HG02678 (cell line): ENCODE results near the gene INPP5A.

Experiments
- ATAC-seq: cut with Tn5 transposase; IDR thresholded peaks from one replicate; pipeline ENCODE4 v1.9.1; 2021; ENCODE audit warnings: mild to moderate bottlenecking, moderate library complexity; ENCODE audit not compliant: unreplicated experiment

The INPP5A gene

GRCh38 chr10:132639470-132639869 is 101.9 kb downstream of the INPP5A start:
- ATAC-seq: no peak

DNA sequence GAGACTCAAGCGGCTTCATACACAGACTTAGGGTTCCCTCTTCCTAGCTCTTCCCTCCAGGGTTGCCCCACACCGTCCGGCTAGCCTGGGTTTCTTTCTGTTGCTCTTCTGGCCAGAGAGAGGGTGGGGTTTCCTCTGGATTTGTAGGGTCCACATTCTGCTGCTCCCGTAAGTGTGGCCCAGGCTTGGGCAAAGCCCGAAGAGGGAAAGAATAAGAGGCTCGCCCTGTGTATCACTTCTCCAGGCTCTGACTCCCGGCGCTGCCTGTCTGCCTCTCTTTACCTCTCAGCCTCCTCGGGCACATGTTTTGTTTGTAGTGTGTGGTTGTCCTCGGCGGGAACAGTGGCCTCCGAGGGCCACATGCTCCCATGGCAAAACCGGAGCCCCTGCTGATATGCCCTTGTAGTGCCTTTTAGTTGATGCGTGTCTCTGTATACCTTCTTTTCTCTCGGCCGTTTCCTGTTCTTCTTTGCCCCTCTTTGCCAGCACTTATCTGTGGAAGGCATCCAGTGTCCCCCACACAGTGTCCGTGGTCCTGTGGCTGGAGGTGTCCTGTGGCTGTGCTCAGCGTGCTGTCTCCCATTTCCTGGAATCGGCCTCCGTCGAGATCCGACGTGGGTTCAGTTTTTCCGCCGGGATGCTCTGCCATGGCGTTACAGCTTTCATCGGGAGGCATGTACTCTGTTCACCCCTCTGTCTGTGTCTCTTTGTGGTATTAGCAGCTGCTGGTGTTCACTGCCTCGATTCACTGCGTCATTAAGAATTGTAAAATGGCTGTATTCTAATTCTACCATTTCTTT is 102.9 kb downstream of the INPP5A start:
- no peak for ATAC-seq

DNA sequence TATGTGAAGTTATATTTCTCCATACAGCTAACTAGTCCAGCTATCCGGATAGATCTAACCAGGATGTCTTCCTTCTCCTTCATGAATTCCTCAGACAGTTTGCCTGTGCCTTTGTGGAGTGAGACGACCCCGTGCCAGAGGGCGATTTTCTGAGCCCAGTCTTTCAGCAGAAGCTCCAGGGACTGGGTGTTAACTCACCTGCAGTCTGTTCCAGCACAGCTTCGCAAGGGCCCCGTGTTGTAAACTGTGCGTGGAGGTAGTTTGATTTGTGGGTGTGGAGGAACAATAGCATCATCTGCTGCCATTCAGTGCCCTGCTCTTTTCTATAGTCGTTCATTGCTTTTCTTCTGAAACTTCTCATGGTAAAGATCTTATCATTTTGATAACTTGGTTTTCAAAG is 103.8 kb downstream of the INPP5A start:
- no peak for ATAC-seq

DNA sequence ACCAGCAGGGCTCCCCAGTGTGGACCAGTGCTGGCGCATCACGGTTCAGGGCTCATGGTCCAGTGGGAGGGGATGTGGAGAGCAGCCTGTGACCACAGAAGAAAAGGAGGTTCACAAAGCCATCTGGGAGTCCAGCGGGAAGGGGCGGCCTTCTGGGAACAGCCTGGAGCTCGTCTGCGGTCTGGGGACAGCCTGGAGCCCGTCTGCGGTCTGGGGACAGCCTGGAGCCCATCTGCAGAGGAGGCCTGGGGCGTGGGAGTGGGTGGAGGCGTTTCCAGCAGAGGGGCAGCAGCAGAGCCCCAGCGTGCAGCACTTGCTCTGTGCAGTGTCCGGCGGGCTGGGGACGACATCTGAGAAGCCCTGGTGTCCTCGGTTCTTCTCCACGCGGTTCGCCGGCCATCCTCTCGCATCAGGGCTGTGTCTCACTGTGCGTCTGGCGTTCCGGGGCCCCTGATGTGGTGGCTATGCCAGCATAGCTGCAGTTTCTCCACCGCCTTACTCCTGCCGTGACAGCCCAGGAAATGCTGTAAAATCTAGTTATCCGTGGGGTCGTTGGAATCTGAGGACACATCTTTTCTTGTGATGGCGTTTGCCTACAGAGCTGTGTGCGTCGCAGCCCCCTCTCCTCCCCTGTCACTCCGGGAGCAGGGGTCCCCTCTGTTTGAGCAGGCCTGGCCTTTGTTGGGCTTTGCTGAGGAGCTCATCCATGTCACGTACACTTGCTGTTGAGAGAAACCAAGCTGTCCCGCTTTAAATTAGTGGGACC is 104.6 kb downstream of the INPP5A start:
- no peak for ATAC-seq

GRCh38 chr10:132642732-132643008 is 105.1 kb downstream of the INPP5A start:
- ATAC-seq: no peak

- ATAC-seq: no peak
These were observed 106.3 kb downstream of the INPP5A start for GRCh38 chr10:132643709-132644526.

DNA sequence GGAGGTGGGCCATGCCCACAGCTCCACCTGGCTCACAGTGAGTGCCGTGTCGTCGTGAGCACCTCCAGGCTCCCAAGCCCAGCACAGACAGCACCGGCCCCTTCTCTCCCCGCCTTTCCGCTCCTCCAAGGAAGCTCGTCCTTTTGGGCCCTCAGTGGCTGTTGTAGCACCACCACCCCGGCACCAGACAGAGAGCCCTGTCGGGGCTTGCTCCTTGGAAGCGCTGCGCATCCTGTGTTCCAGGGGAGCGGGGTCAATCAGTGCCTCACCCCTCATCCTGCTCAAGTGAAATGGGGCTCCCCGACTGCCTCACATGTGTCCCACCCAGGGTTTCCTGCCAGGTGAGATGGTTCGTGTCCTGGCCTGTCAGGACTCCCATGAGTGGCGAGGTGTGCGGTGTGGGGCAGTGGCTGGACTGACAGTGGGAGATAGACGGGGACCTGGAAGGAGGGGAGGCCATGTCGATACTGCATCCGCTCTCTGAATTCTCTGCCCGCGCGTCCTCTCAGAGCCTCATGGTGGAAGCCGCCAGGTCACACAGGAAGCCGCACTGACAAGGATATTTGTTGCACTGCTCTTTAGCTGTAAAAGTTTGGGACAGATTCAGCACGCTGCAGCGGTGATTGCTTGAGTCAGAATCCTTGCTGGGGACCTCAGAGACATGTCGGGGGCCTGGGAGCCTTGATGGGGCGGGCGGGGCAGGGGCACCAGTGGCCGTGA is 107.1 kb downstream of the INPP5A start:
- ATAC-seq: no peak

GRCh38 chr10:132645247-132645530 is 107.6 kb downstream of the INPP5A start:
- ATAC-seq: no peak

DNA sequence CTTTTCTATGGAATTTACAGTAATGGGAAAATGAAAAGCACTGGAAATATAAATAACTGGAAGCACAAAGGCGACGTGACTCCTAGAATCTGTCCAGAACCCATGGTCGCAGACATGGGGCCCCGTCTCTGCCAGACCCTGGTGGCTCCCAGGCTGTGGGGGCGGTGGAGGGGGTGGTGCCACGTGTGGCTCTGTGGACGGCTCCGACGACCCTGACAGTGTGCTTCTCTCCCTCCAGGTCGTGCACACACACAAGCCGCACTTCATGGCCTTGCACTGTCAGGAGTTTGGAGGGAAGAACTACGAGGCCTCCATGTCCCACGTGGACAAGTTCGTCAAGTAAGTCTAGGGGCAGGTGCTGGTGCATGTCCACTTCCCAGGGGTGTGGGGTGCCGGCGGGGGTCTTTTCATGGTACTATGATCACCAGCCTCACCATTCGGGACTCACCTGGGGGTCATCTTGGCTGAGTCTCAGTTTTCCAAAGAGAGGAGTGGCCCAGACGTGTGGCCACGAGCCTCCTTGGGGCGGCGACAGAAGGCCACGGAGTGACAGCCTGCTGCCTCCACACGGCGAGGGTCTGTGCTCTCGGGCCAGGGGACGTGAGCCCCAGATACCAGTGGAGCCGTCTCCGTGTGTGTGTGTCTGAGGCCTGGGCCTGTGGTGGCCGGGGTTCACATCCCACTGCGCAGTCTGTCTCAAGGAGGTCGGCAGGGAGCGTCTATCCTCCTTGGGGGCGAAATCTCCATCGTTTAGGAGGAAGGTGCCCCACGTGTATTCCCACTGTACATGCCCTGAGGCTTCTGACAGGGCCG is 108.2 kb downstream of the INPP5A start:
- ATAC-seq: no peak

DNA sequence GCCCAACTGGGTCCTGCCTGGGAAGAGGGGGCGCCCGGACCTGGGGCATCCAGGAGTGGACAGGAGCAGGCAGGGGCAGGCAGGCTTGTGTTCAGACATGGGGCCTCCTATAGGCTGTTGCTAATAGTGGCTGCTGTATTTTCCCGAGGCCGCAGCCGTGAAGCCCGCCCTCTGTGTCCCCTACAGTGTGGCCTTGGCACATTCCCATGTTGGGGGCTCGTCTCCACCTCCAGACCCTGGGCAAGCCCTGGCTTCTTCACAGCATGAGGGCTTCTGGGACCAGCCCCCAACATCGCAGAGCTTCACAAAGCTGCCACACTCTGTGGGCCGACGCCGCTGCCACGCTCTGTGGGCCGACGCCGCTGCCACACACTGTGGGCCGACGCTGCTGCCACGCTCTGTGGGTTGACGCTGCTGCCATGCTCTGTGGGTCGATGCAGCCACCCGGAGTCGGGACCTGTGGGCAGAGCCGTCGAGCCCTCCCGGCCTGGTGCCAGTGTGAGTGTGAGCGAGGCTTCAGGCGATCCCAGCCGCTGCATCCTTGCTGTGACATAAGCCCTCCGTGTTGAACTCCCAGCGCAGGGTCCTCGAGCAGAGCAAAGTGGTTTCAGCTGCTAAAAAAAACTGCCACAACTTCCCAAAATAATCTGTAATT is 109.0 kb downstream of the INPP5A start:
- ATAC-seq: no peak

GRCh38 chr10:132647424-132647823 is 109.8 kb downstream of the INPP5A start:
- no peak for ATAC-seq

DNA sequence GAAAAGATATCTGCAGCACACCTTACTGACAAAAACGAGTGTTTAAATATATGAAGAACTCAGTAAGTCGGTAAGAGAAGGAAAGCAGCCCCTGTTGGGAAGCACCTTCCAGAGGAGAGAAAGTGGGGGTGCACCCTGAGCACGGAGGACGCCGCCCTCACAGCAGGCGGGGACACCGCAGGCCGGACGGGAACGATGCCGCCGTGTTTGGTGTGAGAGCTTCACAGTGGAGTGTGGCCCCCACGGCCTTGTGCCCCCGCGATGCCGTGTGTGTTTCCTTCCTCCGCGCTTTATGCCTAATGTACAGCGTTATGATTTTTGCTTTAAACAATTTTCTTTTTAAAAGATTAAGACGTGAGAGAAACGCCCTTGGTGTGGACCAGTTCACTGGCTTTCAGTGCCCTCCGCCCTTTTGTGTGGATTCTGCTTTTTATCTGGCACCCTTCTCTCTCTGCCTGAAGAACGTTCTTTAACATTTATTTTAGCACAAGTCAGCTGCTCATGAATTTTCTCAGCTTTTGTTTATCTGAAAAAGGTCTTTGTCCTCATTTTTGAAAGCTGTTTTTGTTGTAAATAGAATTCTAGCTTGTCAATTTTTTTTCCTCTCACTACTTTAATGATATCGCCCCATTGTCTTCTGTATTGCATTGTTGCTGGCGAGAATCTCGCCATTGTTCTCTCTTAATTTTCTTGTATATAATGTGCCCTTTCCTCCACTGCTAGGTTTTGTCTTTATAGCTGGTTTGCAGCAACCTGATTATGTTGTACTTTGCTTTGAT is 110.7 kb downstream of the INPP5A start:
- no peak for ATAC-seq

GRCh38 chr10:132648851-132649528 is 111.4 kb downstream of the INPP5A start:
- ATAC-seq: no peak

- ATAC-seq: no peak
These were observed 112.2 kb downstream of the INPP5A start for GRCh38 chr10:132649651-132650360.

DNA sequence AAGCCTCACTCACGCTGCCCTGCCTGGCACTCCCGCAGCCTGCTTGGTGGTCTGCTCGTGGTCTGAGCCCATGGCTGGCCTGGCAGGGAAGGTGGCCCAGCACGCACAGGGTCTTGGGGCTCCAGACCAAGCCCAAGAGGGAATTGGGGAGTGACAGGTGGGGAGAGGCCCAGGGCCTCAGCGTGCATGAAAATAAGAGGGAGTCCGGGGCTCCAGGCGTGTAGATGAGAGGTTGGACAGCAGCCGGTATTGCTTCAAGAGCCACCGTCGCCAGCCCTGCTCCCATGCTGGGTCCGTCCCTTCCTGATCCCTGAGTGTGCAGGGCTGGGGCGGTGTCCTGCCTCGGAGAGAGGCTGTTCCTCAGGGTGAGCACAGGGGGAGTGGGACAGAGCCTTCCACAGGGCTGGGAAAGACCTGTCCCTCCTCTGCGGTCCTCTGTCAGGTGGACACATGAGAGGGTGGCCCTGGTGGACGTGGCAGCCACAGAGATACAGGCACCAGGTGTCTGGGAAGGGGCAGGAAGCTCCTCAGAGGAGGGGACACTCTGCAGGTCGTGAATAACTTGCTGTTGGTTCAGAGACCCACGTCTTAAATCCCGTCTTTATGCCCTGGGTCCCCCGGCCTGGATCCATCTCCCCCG is 113.1 kb downstream of the INPP5A start:
- no peak for ATAC-seq

DNA sequence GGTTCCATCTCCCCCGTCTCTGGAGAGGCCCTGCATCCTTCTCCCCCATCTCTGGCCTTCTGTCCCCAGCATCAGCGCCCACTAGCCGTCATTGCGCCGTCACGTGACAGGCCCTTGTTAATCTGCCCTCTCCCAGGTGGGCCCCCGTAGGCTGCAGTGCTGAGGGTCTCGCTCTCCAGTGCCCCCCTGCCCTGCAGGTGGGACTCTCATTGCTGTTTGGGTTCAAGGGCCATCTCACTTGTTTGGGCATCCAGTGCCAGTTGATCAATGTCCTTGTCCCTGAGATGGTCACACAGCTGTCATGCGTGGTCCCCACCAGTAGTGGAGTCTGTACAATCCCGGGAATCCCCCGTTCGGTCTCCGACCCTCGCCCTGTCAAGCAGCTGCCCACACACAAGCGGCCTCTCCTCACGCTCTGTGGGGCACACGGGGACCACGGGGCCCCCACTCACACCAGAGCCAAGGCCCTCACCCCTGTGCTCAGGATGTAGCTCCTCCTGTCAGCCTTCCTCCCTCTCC is 114.0 kb downstream of the INPP5A start:
- ATAC-seq: no peak

DNA sequence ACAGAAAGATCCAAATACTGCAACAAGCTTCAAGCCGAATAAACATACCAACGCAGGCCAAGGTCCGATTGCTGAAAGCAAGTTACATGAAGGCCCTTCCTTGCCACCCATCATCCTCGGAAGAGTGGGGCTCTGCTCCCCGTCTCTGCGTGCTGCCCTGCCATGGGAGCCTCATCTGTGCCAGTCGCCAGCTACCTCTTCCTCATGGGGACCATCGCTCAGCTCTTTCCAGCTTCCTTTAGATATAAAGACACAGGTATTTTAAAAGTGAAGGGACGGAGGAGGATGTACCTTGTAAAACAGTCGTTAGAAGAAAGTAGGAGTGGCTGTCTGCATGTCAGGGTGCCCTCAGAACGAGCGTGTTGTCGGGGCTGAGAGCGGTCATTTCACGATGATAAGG is 114.9 kb downstream of the INPP5A start:
- ATAC-seq: no peak
